ENCODE results near the gene ASTN2. TPM values are rescaled to one million over a fixed set of nuclear protein-coding genes. Genes with fewer than 3 reads are reported as not detected.

Gene ASTN2
- total and polyA plus RNA-seq, 4 donors: 0.57 to 2.9 (median 1.4) TPM

- WGBS: 71% methylated on average over 4 of the region's 4 CpGs
- H3K27me3 ChIP-seq (ENCODE audit: control insufficient read depth in 4 of 4, insufficient read depth in 4 of 4, low read length in 3 of 4): no peaks in the 10 kb centered on the region
- no peak for DNase-seq (ENCODE audit: low spot score)
- no peak overlapping the region for H3K9ac ChIP-seq (ENCODE audit: low read depth in 1 of 2, low read length in 2 of 2)
- no peak overlapping the region for H3K4me3 ChIP-seq (ENCODE audit: low read depth in 1 of 3, low read length in 3 of 3)
- H3K36me3 ChIP-seq (ENCODE audit: control insufficient read depth in 4 of 4, insufficient read depth in 3 of 4, low read depth in 1 of 4, low read length in 3 of 4): no peaks in the 10 kb centered on the region
- no peaks in the 10 kb centered on the region for H3K9me3 ChIP-seq (ENCODE audit: control insufficient read depth in 4 of 4, low read length in 3 of 4)
- H3K27ac ChIP-seq (ENCODE audit: low read depth in 1 of 2, low read length in 2 of 2): no peak overlapping the region
- no peak for TF ChIP-seq HNF4A (conservative IDR thresholded peaks at IDR 0.05)
- TF ChIP-seq HNF4G (IDR thresholded peaks at IDR 0.05): no peak
- TF ChIP-seq FOXA1 (IDR thresholded peaks at IDR 0.05): no peak
- TF ChIP-seq RAD21 (IDR thresholded peaks at IDR 0.05): no peak
- TF ChIP-seq ZBTB33 (IDR thresholded peaks at IDR 0.05): no peak
- TF ChIP-seq JUND (IDR thresholded peaks at IDR 0.05): no peak
- no peak for TF ChIP-seq RXRA (IDR thresholded peaks at IDR 0.05)
- H3K4me1 ChIP-seq (ENCODE audit: control insufficient read depth in 4 of 4, insufficient read depth in 4 of 4, low read length in 3 of 4): no peaks in the 10 kb centered on the region
These were observed 330.6 kb downstream of the ASTN2 start for GRCh38 chr9:117084221-117084620.

GRCh38 chr9:117083559-117083958 is 331.3 kb downstream of the ASTN2 start:
- Histone ChIP-seq H3K4me1 (ENCODE audit: control insufficient read depth in 4 of 4, insufficient read depth in 4 of 4, low read length in 3 of 4) (no peaks in the 10 kb centered on the region), H3K9me3 (ENCODE audit: control insufficient read depth in 4 of 4, low read length in 3 of 4) (no peaks in the 10 kb centered on the region), H3K27me3 (ENCODE audit: control insufficient read depth in 4 of 4, insufficient read depth in 4 of 4, low read length in 3 of 4) (no peaks in the 10 kb centered on the region), H3K27ac (ENCODE audit: low read depth in 1 of 2, low read length in 2 of 2) (no peak overlapping the region), H3K4me3 (ENCODE audit: low read depth in 1 of 3, low read length in 3 of 3) (no peak overlapping the region), H3K9ac (ENCODE audit: low read depth in 1 of 2, low read length in 2 of 2) (no peak overlapping the region), H3K36me3 (ENCODE audit: control insufficient read depth in 4 of 4, insufficient read depth in 3 of 4, low read depth in 1 of 4, low read length in 3 of 4) (no peaks in the 10 kb centered on the region)
- no peak for TF ChIP-seq REST (IDR thresholded peaks at IDR 0.05)
- no peak for TF ChIP-seq YY1 (IDR thresholded peaks at IDR 0.05)
- TF ChIP-seq RAD21 (IDR thresholded peaks at IDR 0.05): no peak
- no peak for TF ChIP-seq GABPA (IDR thresholded peaks at IDR 0.05 in 1 of 2, conservative IDR thresholded peaks at IDR 0.05 in 1 of 2)
- TF ChIP-seq SP1 (IDR thresholded peaks at IDR 0.05): no peak
- TF ChIP-seq TAF1 (conservative IDR thresholded peaks at IDR 0.05): no peak
- TF ChIP-seq FOXA2 (IDR thresholded peaks at IDR 0.05): no peak
- TF ChIP-seq HNF4G (IDR thresholded peaks at IDR 0.05): no peak
- no peak for TF ChIP-seq HNF4A (conservative IDR thresholded peaks at IDR 0.05)
- TF ChIP-seq JUND (IDR thresholded peaks at IDR 0.05): no peak
- no peak for TF ChIP-seq FOXA1 (IDR thresholded peaks at IDR 0.05)
- no peak for TF ChIP-seq ZBTB33 (IDR thresholded peaks at IDR 0.05)
- TF ChIP-seq EGR1 (IDR thresholded peaks at IDR 0.05; ENCODE audit: low read depth in 2 of 2): no peak
- TF ChIP-seq MAX (IDR thresholded peaks at IDR 0.05): no peak
- TF ChIP-seq ATF3 (IDR thresholded peaks at IDR 0.05): no peak
- no peak for DNase-seq (ENCODE audit: low spot score)
- WGBS: 51% methylated on average over 8 of the region's 8 CpGs

All from liver (tissue), 9 donors.